NCI-H1436 treated with DMSO at 0.1 percent for 48 hours (cell line): ENCODE data around the gene PROSER2.

Experiments
- DNase-seq: peaks from one replicate; lab custom pipeline; 2025; lab: John Stamatoyannopoulos, UW

Gene PROSER2, protein sequence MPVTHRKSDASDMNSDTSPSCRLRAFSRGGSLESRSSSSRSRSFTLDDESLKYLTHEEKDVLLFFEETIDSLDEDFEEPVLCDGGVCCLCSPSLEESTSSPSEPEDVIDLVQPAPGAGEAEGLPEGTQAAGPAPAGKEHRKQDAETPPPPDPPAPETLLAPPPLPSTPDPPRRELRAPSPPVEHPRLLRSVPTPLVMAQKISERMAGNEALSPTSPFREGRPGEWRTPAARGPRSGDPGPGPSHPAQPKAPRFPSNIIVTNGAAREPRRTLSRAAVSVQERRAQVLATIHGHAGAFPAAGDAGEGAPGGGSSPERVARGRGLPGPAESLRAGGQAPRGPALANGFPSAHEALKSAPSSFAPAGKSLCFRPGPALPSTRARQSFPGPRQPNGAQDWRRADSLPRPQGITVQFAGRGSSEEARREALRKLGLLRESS

DNA sequence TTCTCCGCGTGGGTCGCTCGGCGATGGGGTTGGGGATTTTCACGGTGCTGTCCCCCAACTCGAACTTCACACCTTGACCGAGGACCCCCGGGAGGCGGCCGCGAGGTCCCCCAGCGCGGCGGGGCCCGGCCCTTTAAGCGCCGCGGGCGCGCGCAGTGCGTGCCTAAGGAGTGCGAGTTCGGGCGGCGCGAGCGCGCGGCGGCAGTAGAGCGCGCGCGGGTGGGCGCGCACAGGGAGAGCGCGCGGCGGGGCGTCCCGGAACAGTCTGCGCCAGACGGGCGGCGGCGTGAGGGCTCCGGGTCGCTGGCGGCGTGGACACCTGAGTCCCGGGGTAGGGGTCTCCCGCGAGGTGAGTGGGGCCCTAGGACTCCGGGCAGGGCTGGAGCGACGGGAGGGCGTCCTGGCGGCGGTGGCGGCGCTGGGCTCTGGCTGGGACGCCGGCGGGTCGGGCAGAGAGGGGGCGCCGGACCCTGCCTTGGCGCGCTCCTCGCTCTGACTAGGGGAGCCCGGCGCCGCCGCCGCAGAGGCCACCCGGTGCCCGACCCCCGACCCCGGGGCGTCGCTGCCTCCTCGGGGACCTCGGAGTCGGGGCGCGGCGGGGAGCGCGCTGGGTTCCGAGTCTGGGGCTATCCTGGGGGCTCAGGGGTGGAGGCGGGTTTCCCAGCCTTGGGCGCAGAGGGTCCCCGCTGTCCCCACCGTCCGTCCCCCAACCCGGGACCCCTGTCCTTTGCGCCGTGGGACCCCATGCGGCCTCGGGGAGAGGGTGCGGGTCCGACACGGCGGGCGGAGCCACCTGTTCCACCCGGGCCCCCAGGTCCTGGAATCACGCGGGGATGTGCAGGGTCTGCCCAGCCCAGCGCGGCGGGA is at the start of gene PROSER2:
PROSER2 (plus strand) TSS at position 235 of the 867 bp plus-strand sequence. CDS start 28,722 bp downstream, outside the sequence.
- DNase-seq = no peak

DNA sequence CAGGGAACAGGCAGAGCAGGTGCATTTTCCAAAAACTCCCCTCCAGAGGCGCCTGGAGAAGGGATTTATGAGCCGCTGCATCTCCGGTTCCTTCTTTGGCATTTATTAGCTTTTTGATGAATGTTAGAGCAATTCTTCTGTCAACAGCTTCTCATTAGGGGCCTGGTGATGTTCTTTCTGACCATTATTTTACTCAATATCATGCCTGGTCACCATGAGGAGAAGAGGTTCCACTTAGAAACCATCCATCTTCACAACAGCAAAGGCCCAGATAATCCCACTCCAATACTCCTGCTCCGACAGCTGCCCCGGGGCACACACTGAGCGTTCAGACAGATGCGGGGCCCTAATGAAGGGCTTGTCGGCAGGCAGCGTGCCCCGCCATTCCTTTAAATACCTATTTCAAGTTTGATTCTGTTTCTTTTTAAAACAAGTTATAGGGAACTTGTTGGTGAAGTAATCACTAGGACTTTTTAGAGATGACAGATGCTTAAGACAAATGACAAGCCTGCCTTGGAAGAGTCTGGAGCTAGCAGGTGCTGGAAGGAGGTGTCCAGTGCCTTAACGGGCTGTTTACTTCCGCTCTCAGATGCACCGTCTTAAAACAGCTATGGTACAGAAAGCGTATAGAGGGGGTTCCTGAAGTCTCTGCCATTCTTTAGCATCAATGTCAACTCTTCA is 49.3 kb upstream of the PROSER2 start:
- DNase-seq = no peak

DNA sequence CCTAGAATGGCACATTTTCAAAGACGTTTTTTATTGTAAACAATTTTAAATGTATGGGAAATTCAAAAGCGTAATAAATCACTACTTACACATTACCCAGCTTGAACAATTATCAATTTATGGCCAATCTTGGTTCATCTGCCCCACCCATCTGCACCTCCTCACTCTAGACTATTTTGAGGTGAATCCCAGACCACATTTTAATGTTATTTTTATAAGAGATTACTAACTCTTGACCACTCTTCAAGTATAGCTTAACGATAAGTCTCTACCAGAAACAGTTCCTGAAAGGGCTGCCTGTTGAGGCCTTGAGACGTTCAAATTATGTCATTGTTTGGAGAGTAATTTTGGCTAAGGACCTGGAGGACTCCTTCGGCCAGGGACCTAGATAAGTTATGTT is 47.7 kb upstream of the PROSER2 start:
- DNase-seq = no peak

DNA sequence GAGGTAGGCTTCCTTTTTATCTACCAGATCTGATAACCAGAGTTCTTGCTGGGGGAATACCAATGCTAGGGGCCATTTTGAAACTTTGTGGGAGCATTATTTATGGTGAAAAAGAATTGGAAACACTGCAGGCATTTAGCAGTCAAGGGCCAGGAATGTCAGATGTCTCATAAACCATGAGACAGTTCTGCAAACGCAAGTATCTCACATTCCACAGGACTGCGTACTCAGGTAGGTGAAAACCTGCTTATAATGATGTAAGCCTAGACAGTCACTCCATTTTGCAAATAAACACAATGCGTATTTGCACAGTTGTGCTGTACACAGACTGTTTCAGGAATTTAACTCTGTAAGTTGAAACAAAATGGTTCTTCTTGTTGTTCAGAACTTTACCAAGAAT is 47.1 kb upstream of the PROSER2 start:
- no peak for DNase-seq

DNA sequence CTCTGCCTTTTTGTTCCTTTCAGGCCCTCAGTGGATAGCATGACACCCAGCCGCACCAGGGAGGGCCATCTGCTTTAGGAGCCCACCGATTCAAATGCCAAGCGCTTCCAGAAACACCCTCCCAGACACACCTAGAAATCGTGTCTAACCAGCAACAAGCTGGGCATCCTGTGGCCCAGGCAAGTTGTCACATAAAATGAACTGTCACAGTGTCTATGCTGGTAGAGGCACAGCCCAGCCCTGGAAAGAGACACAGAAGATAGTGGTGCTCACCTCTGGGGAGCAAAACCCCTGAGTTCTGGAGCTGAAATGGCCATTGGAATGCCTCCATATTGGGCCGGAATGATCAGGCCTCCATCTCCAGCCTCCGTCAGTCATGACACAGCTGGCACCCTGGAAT is 42.0 kb upstream of the PROSER2 start:
- no peak for DNase-seq

DNA sequence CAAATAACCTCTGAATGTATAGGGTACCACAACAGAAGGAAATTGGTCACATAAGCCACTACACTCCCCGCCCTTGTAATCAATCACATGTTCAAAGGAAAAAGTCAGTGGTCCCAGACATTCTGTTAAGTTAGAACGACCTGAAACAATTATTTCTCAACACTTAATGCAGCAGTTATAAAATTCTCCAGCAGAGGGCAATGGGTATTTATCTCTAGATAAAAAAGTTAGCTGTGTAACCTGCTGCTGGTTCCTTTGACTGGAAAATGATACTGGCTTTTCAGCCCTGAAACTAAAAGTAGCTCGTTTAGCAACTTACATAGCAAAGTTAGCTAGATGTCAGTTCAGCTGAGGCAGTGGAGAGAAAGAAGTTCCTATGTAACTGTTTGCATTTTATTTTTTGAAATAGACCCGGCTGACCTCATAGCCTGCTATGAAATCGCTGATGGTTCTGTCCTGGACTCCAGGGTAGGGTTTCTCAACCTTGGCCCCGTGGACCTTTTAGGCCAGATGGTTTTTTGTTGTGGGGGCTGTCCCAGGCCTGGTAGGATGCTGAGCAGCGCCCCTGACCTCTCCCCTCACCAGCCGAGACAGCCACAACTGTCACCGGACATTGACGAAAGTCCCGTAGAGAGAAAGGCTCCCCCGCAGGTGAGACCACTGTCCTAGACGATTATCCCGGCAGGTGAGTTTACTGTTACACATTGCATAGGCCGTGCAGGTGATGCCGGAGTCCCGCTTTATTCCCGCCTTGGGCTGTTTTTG is 40.2 kb upstream of the PROSER2 start:
- no peak for DNase-seq

DNA sequence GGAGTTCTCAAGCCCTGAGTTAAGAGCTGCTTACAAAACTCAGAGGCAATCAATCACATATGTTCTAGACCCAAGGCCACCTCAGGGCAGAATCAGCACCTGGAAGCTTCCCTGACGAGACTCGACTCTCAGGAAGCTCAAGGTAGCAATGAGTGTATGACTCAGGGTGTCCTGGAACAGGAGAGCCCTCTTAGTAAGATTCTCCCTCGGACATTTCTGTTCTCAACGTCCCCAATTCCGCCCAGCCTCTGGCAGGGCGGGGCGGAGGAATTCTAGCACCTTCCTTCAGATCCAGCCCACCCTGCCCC is 39.6 kb upstream of the PROSER2 start:
- no peak for DNase-seq

DNA sequence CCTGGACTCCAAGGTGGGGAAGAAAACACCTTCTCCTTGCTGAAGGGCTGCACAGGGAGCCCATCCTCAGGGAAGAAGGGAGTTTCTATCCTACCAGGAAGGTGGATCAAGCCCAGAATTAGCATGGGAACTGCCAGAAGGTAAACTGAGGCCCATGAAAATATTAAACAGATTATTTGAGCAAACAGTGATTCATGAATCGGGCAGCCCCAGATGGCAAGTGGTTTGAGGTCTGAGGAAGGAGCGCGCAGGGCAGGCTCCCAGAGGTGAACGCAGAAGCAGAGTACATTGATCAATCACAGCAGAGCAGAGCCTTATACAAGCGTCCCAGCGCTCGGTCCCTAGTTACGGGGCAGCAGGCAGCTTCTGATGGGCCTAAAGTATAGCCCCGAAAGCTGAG is 35.8 kb upstream of the PROSER2 start:
- DNase-seq = no peak

DNA sequence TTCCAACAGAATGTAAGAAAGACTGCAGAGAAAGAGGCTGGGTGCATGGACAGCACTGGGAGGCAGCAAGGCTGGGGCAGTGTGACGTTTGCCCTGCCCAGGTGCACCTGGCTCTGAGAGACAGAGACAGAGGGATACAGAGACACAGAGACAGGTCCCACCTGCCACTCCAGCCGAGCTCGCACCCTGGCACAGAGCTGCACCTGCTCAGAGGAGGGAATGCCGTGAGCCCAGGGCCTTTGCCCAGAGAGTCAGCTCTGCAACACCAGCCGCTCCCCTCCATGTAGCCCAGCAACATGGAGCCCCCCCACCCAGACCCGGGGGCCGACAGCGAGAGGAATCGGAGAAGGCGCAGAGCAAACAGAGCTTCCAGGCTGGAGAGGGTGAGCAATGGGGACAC is 35.3 kb upstream of the PROSER2 start:
- no peak for DNase-seq

DNA sequence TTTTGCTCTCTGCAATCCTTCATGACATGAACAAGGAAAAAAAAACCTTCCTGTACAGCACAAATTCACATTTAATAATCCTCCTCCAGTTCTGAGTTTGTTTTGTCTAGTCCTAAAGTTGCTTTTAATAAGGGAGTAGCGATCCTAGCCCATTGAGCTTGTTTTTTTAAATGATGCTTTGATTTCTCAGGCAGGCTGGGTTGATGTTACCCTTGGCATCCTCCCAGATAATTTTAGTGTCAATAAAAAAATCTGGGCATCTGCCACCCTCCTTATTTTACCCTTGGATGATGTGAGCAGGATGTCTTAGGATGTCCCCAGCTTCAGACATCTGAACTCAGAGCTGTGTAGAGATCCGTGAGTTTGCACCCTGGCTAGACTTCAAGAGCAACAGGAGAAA is 33.9 kb upstream of the PROSER2 start:
- DNase-seq = no peak

DNA sequence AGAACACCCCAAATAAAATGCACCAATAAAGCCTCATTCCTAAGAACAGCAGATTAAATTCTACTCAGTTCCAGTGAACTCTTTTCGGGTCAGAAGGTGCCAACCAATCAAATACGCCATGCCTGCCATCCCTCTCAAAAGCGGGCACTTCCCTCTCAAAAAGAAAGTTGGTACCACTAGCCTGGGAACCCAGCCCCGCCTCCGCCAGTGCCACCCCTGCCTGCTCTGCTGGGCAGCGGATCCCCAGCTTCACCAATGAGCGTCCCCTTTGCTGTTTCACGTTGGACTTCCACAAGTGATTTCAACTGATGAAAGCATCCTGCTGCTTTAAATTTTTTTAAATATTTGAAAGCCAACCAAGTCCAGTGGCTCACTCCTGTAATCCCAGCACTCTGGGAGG is 33.2 kb upstream of the PROSER2 start:
- DNase-seq = no peak

DNA sequence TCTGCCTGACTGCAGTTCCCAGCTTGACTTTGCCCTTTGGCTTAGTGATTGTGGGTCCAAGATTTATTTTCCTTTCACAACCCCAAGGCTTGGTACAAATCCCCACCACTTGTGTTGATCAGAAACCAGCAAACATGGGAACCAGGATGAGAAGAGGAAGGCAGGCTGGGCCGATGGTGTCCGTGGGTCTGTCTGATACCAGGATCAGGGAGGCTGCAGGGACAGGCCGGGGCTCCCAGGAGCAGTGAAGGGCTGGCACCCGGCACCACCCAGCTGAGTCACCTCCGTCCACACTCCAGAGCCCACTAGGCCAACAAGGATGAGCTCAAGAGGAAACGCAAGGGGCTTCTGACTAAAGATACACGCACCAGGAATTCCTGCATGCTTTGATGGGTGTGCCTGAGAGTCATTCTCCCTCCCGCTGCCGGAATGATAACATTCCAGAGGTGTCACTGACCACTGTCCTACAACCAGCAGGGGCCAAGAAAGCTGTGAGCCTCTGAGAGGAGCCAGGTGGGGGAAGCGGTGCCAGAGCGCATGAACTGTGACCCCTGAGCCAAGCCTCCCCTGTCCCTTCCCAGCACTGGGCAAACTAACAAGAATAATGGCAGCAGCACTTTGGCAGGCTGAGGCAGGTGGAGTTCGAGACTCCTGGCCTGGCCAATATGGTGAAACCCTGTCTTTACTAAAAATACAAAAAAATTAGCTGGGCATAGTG is 29.2 kb upstream of the PROSER2 start:
- DNase-seq = no peak

DNA sequence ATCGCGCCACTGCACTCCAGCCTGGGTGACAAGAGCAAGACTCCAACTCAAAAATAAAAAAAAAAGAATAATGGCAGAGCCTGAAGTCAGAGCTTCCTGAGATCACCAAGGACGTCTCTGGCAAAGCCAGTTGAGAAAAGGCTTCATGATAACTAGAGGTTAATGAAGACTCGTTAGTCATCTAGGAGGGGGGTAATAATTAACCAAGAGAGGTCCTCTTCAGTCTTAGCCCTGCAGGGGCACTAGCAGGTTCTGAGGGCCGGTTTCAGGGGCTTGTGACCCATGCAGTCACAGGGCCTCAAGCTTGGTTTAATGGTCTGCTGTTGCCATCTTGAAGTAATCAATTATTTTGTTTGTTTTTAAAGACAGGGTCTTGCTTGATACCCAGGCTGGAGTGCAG is 28.6 kb upstream of the PROSER2 start:
- DNase-seq = no peak

DNA sequence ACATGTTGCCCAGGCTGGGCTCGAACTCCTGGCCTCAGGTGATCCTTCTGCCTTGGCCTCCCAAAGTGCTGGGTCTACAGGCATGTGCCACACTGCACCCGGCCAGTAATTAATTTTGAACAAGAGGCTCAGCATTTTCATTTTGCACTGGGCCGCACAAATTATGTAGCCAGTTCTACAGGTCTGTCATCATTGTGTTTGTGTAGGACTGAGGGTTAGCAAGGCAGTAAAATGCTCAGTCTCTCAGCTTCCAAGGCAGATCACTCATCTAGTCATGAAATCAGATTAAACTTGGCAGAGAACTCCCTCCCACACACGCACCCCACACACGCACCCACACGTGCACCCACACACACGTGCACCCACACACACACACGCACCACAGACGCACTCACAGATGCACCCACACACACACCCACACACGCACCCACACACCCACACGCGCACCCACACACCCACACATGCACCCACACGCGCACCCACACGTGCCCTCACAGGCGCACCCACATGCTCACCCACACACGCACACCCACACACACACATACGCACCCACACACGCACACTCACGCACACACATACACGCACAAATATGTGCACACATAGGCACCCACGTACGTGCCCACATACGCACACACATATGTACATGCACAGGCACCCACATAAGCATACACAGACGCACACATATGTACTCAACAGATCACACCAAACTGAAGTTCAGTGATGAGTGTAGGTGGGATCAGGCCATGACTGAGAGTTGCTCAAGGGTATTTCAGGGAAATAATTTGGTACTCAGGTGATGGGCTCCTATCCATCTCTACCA is 27.8 kb upstream of the PROSER2 start:
- no peak for DNase-seq

DNA sequence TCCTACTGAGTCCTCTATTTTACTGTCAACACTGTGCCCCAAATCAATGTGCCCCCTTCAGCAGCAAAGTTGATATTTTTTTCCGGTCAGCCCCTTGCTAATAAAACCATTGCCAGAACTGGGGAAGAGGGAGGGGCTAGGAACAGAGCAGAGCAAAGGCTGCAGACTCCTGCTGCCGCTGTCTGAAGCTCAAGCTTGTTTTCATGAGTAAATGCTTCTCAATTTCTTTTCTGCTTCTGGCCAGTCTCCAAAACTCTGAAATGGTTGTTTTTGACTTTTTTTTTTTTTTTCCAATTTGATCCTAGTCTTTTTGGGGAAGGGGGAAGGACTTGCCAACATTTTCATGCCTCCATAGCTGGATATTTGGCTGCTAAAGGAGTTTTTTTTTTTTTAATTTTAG is 26.7 kb upstream of the PROSER2 start:
- DNase-seq = no peak

DNA sequence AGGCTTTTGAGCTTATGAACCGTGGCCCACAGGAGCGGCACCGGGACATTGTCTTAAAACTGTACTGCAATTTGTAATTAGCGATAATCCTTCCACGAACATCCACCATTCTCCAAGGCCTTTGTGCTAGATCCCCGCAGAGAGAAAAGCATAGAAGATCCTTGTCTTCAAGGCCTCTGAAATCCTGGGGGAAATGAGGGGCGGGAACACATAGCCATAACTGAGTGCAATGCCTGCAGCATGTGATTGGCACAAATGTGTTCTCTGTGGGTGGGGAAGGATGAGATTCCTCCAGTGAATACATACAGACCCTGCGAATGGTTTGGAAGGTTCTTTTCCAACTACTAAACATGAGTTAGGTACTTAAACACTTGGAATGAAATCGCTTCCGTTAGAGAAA is 25.9 kb upstream of the PROSER2 start:
- no peak for DNase-seq

DNA sequence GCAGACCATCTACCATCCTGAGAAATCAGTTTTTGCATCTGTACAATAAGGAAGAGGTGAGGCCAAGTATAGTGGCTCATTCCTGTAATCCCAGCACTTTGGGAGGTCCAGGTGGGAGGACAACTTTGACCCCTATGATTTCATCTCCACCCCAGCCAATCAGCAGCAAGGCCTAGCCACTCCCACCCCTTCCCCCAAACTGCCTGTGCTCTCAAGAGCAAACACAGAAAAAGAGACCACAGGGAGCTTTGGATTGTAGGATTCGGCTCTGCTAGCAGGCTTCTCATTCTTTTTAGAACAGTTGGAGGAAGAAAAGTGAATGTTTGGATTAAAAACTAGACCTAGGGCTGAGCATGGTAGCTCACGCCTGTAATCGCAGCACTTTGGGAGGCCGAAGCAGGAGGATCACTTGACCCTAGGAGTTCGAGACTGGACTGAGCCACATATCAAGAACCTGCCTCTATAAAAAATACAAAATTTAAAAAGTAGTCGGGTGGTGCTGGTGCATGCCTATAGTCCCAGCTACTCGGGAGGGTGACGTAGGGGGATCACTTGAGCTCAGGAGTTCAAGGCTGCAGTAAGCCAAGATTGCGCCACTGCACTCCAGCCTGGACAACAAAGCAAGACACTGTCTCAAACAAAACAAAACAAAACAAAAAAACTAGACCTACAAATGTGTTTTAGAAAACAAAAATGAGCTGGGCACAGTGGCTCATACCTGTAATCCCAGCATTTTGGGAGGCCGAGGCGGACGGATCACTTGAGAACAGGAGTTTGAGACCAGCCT is 25.1 kb upstream of the PROSER2 start:
- DNase-seq = no peak

DNA sequence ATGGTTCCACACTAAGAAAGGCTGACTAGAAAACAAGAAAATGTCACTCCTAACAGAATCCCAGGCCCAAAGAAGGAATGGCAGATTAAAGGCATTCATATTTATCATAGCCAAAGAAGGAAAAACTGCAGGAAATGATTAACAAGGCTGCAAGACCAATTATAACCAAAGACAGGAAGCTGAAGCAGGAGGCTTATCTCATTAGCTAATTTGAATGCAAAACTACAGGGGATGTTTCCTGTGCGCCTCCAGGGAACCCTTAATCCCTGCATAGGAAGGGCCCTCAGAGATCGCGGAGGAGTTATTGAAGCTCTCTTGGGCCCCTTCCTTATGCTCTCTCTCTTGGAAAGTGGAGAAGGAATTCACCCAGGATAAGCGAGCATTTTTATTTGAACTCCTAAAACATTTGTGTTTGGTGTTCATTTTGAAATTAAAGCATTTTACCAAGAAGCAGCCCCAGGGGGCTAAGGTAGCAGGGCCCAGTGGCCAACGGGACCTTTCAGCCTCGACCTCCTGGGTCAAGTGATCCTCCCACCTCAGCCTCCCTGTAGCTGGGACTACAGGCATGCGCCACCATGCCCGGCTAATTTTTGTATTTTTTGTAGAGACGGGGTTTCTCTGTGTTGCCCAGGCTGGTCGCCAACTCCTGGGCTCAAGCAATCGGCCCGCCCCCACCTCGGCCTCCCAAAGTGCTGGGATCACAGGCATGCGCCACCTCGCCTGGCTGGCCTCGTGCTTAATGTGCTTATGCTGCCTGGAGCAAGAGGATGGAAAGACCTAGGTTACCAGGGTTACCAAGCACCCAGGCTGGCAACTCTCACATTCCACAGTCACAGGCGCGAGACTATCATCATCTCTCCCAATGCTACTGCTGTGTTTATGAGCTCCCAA is 24.1 kb upstream of the PROSER2 start:
- no peak for DNase-seq

DNA sequence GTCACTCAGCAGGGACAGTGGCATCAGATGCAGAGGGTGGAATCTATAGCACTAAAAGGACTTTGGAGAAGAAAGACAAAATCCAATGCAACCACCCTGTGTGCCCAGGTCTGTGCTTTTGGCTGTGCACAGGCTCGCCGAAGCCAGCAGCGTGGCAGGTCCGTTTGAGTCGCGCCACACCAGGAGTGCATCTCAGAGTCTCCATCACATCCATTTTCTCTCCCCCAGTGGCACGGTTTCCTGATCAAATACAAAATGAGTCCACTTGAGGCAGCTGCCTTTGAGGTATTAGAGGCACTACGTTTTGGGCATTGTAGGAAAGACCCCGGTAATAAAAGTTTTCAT is 23.4 kb upstream of the PROSER2 start:
- DNase-seq = no peak
